SK-N-SH treated with all-trans-retinoic acid at 6 μM for 48 hours (cell line): ENCODE data around the gene UGT1A8.

Experiments used
- ARNTL ChIP-seq: fragments of 450-650 bp; formaldehyde crosslinking; IDR thresholded peaks from 2 replicates; pipeline ENCODE4 v1.5.0; 2020; ENCODE audit warnings: low read depth, mild to moderate bottlenecking, moderate library complexity, borderline replicate concordance
- BACH2 ChIP-seq: fragments of 250-450 bp; sonication (Bioruptor Pico); IDR thresholded peaks from 2 replicates; pipeline ENCODE4 v1.9.0; 2021; ENCODE audit warnings: mild to moderate bottlenecking, borderline replicate concordance
- CREB5 ChIP-seq: fragments of 250-450 bp; sonication (Bioruptor Pico); IDR thresholded peaks from 2 replicates; pipeline ENCODE4 v1.5.1; 2020; ENCODE audit warnings: low read depth, mild to moderate bottlenecking, moderate library complexity
- GLIS3 ChIP-seq: fragments of 250-450 bp; sonication (Bioruptor Pico); IDR thresholded peaks from 2 replicates; pipeline ENCODE4 v1.5.0; 2020; ENCODE audit warnings: mild to moderate bottlenecking, moderate library complexity
- PATZ1 ChIP-seq: fragments of 250-450 bp; sonication (Bioruptor Pico); IDR thresholded peaks from 2 replicates; pipeline ENCODE4 v1.8.0; 2020; ENCODE audit warnings: mild to moderate bottlenecking, moderate library complexity, borderline replicate concordance
- PPARA ChIP-seq: fragments of 250-450 bp; sonication (Bioruptor Pico); IDR thresholded peaks from 2 replicates; pipeline ENCODE4 v1.5.0; 2020; ENCODE audit warnings: mild to moderate bottlenecking, borderline replicate concordance
- RARB ChIP-seq: fragments of 250-450 bp; sonication (Bioruptor Pico); IDR thresholded peaks from 2 replicates; pipeline ENCODE4 v1.8.0; 2021; ENCODE audit warnings: mild to moderate bottlenecking, moderate library complexity
- TCF4 ChIP-seq: fragments of 250-450 bp; sonication (Bioruptor Pico); IDR thresholded peaks from 2 replicates; pipeline ENCODE4 v1.8.0; 2021; ENCODE audit warnings: mild to moderate bottlenecking, moderate library complexity, borderline replicate concordance
- ZC3H10 ChIP-seq: fragments of 250-450 bp; sonication (Bioruptor Pico); IDR thresholded peaks from 2 replicates; pipeline ENCODE4 v1.5.1; 2021; ENCODE audit warnings: mild to moderate bottlenecking, moderate library complexity
- ZFP3 ChIP-seq: fragments of 250-450 bp; sonication (Bioruptor Pico); IDR thresholded peaks from 2 replicates; pipeline ENCODE4 v1.5.0; 2020; ENCODE audit warnings: mild to moderate bottlenecking, moderate library complexity
- ZFP30 ChIP-seq: fragments of 450-650 bp; formaldehyde crosslinking; IDR thresholded peaks from 2 replicates; pipeline ENCODE4 v1.5.0; 2022; ENCODE audit warnings: mild to moderate bottlenecking, moderate library complexity
- ZNF565 ChIP-seq: fragments of 450-650 bp; formaldehyde crosslinking; conservative IDR thresholded peaks from 2 replicates; pipeline ENCODE4 v1.5.0; 2020; ENCODE audit warnings: low read depth, mild to moderate bottlenecking, moderate library complexity
- ZNF8 ChIP-seq: fragments of 450-650 bp; formaldehyde crosslinking; IDR thresholded peaks from 2 replicates; pipeline ENCODE4 v1.5.0; 2020; ENCODE audit warnings: mild to moderate bottlenecking, moderate library complexity

GRCh38 chr2:233663911-233664310 lies 46.5 kb downstream of the UGT1A8 start:
- TF ChIP-seq ZC3H10 (CRISPR knock-in tag) (no peak), ZNF8 (no peak), ZFP30 (no peak), ARNTL (CRISPR knock-in tag) (no peak), PATZ1 (CRISPR knock-in tag) (no peak), GLIS3 (CRISPR knock-in tag) (no peak), ZNF565 (no peak), PPARA (CRISPR knock-in tag) (no peak), ZFP3 (CRISPR knock-in tag) (no peak), RARB (CRISPR knock-in tag) (no peak), TCF4 (CRISPR knock-in tag) (no peak), BACH2 (CRISPR knock-in tag) (no peak), CREB5 (CRISPR knock-in tag) (no peak)
